HEK293 (cell line): Measurements from ENCODE around the gene LMBR1.
"Not testable (repeated sequence)": the region's sequence is repeated elsewhere in the genome, so short reads cannot be mapped to it uniquely, and the experiment has no call there.

Experiments
- KLF16 ChIP-seq: fragments of 450-650 bp; formaldehyde crosslinking; IDR thresholded peaks from 2 replicates; pipeline ENCODE4 v1.5.1; 2017; ENCODE audit warnings: missing biosample characterization, missing genetic modification characterization
- KLF9 ChIP-seq: fragments of 450-650 bp; formaldehyde crosslinking; IDR thresholded peaks from 2 replicates; pipeline ENCODE4 v1.5.1; 2016; ENCODE audit warnings: missing biosample characterization, missing genetic modification characterization, low read depth
- ZFHX2 ChIP-seq: fragments of 450-650 bp; formaldehyde crosslinking; conservative IDR thresholded peaks from 2 replicates; pipeline ENCODE4 v1.5.1; 2016; ENCODE audit warnings: missing biosample characterization, missing genetic modification characterization
- TF ChIP-seq, protein P1 (sequence below): fragments of 450-650 bp; formaldehyde crosslinking; IDR thresholded peaks from 2 replicates; pipeline ENCODE4 v1.5.1; 2016; ENCODE audit warnings: missing biosample characterization, missing genetic modification characterization
- TF ChIP-seq, protein P2 (sequence below): fragments of 450-650 bp; formaldehyde crosslinking; IDR thresholded peaks from 2 replicates; pipeline ENCODE4 v1.5.1; 2016; ENCODE audit warnings: missing biosample characterization, missing genetic modification characterization
- TF ChIP-seq, protein P3 (sequence below): fragments of 450-650 bp; formaldehyde crosslinking; IDR thresholded peaks from 2 replicates; pipeline ENCODE4 v1.5.1; 2016; ENCODE audit warnings: missing biosample characterization, missing genetic modification characterization, low read depth

DNA sequence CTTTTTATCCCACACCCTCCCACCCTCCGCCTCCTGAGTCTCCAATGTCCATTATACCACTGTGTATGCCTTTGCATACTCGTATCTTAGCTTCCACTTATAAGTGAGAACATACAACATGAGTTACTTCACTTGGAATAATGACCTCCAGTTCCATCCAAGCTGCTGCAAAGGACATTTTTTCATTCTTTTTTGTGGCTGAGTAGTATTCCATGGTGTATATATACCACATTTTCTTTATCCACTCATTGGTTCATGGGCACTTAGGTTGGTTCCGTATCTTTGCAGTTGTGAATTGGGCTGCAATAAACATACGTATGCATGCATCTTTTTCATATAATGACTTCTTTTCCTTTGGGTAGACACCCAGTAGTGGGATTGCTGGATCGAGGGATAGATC, 245.7 kb downstream of the LMBR1 start:
- TF ChIP-seq KLF9; KLF16 (tag by site-specific recombination); ZFHX2 (tag by site-specific recombination): not testable (repeated sequence)
- TF ChIP-seq, protein P1, sequence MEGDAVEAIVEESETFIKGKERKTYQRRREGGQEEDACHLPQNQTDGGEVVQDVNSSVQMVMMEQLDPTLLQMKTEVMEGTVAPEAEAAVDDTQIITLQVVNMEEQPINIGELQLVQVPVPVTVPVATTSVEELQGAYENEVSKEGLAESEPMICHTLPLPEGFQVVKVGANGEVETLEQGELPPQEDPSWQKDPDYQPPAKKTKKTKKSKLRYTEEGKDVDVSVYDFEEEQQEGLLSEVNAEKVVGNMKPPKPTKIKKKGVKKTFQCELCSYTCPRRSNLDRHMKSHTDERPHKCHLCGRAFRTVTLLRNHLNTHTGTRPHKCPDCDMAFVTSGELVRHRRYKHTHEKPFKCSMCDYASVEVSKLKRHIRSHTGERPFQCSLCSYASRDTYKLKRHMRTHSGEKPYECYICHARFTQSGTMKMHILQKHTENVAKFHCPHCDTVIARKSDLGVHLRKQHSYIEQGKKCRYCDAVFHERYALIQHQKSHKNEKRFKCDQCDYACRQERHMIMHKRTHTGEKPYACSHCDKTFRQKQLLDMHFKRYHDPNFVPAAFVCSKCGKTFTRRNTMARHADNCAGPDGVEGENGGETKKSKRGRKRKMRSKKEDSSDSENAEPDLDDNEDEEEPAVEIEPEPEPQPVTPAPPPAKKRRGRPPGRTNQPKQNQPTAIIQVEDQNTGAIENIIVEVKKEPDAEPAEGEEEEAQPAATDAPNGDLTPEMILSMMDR (tag by site-specific recombination), result not testable (repeated sequence)
- TF ChIP-seq, protein P2, sequence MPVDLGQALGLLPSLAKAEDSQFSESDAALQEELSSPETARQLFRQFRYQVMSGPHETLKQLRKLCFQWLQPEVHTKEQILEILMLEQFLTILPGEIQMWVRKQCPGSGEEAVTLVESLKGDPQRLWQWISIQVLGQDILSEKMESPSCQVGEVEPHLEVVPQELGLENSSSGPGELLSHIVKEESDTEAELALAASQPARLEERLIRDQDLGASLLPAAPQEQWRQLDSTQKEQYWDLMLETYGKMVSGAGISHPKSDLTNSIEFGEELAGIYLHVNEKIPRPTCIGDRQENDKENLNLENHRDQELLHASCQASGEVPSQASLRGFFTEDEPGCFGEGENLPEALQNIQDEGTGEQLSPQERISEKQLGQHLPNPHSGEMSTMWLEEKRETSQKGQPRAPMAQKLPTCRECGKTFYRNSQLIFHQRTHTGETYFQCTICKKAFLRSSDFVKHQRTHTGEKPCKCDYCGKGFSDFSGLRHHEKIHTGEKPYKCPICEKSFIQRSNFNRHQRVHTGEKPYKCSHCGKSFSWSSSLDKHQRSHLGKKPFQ (tag by site-specific recombination), result not testable (repeated sequence)
- TF ChIP-seq, protein P3, sequence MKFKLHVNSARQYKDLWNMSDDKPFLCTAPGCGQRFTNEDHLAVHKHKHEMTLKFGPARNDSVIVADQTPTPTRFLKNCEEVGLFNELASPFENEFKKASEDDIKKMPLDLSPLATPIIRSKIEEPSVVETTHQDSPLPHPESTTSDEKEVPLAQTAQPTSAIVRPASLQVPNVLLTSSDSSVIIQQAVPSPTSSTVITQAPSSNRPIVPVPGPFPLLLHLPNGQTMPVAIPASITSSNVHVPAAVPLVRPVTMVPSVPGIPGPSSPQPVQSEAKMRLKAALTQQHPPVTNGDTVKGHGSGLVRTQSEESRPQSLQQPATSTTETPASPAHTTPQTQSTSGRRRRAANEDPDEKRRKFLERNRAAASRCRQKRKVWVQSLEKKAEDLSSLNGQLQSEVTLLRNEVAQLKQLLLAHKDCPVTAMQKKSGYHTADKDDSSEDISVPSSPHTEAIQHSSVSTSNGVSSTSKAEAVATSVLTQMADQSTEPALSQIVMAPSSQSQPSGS, result not testable (repeated sequence)
